Peyer's patch (tissue), 4 donors: ENCODE results near the gene ZYG11B.

ENCODE experiments used
- POLR2A ChIP-seq, 2 donors: fragments of 450-650 bp; IDR thresholded peaks; one replicate each; pipeline ENCODE4 v1.5.1; 2017; ENCODE audit warnings: antibody characterized with exemption in 2 of 2, mild to moderate bottlenecking in 2 of 2, moderate library complexity in 2 of 2
- TF ChIP-seq, protein P1 (sequence below), 6 experiments: fragments of 450-650 bp in 4 of 6; fragments of 200-600 bp in 2 of 6; sonication (generic) in 1 of 6; IDR thresholded peaks; one replicate each; pipeline ENCODE4 v1.5.1; 2017 to 2019; ENCODE audit warnings: antibody characterized with exemption in 6 of 6, mild to moderate bottlenecking in 3 of 6, moderate library complexity in 1 of 6

DNA sequence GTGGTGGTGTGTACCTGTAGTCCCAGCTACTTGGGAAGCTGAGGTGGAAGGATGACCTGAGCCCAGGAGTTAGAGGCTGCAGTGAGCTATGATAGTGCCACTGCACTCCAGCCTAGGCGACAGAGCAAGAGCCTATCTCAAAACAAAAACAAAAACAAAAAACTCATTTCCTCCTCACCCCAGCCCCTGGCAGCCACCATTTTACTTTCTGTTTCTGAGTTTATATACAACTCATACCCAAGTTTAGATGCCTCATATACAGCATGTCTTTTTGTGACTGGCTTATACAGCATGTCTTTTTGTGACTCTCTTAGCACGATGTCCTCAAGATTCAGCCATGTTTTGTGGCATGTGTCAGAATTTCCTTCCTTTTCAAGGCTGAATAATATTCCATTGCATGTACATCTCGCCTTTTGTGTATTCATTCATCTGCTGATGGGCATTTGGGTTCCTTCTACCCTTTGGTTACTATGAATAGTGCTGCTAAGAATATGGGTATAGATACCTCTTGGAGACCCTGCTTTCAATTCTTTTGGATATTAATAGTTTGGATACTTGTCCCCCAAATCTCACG, 42.8 kb upstream of the ZYG11B start:
- TF ChIP-seq, protein P1, sequence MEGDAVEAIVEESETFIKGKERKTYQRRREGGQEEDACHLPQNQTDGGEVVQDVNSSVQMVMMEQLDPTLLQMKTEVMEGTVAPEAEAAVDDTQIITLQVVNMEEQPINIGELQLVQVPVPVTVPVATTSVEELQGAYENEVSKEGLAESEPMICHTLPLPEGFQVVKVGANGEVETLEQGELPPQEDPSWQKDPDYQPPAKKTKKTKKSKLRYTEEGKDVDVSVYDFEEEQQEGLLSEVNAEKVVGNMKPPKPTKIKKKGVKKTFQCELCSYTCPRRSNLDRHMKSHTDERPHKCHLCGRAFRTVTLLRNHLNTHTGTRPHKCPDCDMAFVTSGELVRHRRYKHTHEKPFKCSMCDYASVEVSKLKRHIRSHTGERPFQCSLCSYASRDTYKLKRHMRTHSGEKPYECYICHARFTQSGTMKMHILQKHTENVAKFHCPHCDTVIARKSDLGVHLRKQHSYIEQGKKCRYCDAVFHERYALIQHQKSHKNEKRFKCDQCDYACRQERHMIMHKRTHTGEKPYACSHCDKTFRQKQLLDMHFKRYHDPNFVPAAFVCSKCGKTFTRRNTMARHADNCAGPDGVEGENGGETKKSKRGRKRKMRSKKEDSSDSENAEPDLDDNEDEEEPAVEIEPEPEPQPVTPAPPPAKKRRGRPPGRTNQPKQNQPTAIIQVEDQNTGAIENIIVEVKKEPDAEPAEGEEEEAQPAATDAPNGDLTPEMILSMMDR (IDR thresholded peaks at IDR 0.05), result no peak
- no peak for TF ChIP-seq POLR2A (IDR thresholded peaks at IDR 0.05)
